GM23248 (cell line): ENCODE measurements around the gene DPH1. TPM values are rescaled to one million over a fixed set of nuclear protein-coding genes. Genes with fewer than 3 reads are reported as not detected.

Experiments used
- DNase-seq: peaks from one replicate; pipeline ENCODE4 v3.0.0-alpha.2; 2015
- H2AFZ ChIP-seq: fragments of 200-600 bp; sonication (generic); 2 replicates; pipeline ENCODE4 v1.6.1; 2016; ENCODE audit warnings: antibody characterized with exemption
- H3F3A ChIP-seq: fragments of 200-600 bp; sonication (generic); 2 replicates; pipeline ENCODE4 v1.6.1; 2016; ENCODE audit warnings: mild to moderate bottlenecking, antibody characterized with exemption, mixed run types; ENCODE audit not compliant: insufficient read depth
- H3K27ac ChIP-seq: fragments of 200-600 bp; sonication (generic); 2 replicates; pipeline ENCODE4 v1.5.1; 2016; ENCODE audit warnings: mild to moderate bottlenecking
- H3K27me3 ChIP-seq: fragments of 200-600 bp; sonication (generic); replicated peaks from 2 replicates; pipeline ENCODE4 v1.6.1; 2016; ENCODE audit warnings: mild to moderate bottlenecking; ENCODE audit not compliant: insufficient read depth
- H3K36me3 ChIP-seq: fragments of 200-600 bp; sonication (generic); 2 replicates; pipeline ENCODE4 v1.6.1; 2016; ENCODE audit warnings: low read depth, mild to moderate bottlenecking
- H3K4me1 ChIP-seq: fragments of 200-600 bp; sonication (generic); 2 replicates; pipeline ENCODE4 v1.6.1; 2016; ENCODE audit warnings: mild to moderate bottlenecking; ENCODE audit not compliant: insufficient read depth
- H3K4me2 ChIP-seq: fragments of 200-600 bp; sonication (generic); one replicate; pipeline ENCODE4 v1.6.1; 2016; ENCODE audit warnings: mild to moderate bottlenecking; ENCODE audit not compliant: unreplicated experiment
- H3K4me3 ChIP-seq: fragments of 200-600 bp; sonication (generic); 2 replicates; pipeline ENCODE4 v1.5.1; 2016; ENCODE audit warnings: mild to moderate bottlenecking
- H3K79me2 ChIP-seq: fragments of 200-600 bp; sonication (generic); 2 replicates; pipeline ENCODE4 v1.6.1; 2016; ENCODE audit warnings: mild to moderate bottlenecking; ENCODE audit not compliant: insufficient read depth
- H3K9ac ChIP-seq: fragments of 200-600 bp; sonication (generic); 2 replicates; pipeline ENCODE4 v1.6.1; 2016; ENCODE audit warnings: mild to moderate bottlenecking
- H3K9me2 ChIP-seq: fragments of 200-600 bp; sonication (generic); 2 replicates; pipeline ENCODE4 v1.6.1; 2016; ENCODE audit warnings: mixed run types, mild to moderate bottlenecking, moderate library complexity; ENCODE audit not compliant: insufficient read depth
- H3K9me3 ChIP-seq: fragments of 200-600 bp; sonication (generic); one replicate; pipeline ENCODE4 v1.6.1; 2017; ENCODE audit warnings: low read depth
- H4K20me1 ChIP-seq: fragments of 200-600 bp; sonication (generic); 2 replicates; pipeline ENCODE4 v1.6.0; 2016; ENCODE audit not compliant: insufficient read depth
- EZH2 ChIP-seq: fragments of 200-600 bp; sonication (generic); IDR thresholded peaks from 2 replicates; pipeline ENCODE4 v1.6.1; 2018; ENCODE audit warnings: antibody characterized with exemption, mild to moderate bottlenecking; ENCODE audit not compliant: insufficient read depth, poor library complexity, severe bottlenecking
- EZH2phosphoT487 ChIP-seq: fragments of 200-600 bp; sonication (generic); IDR thresholded peaks from 2 replicates; pipeline ENCODE4 v1.6.1; 2018; ENCODE audit warnings: antibody characterized with exemption, moderate library complexity, mild to moderate bottlenecking, low read depth; ENCODE audit not compliant: insufficient read depth
- WGBS, 2 experiments: methylation state at CpG; one replicate each; pipeline ENCODE4 v1.1.6; 2015 to 2017; ENCODE audit warnings: low lambda C conversion rate in 2 of 2, low coverage in 1 of 2; ENCODE audit errors: missing lambda C conversion rate in 2 of 2; 5-methylcytosine and 5-hydroxymethylcytosine counted together
- in situ Hi-C: fragments of 300-500 bp; cut with MboI; formaldehyde crosslinking; loops from 2 replicates; pipeline ENCODE4 v1.15.0; 2020
- polyA plus RNA-seq: library from polyadenylated mRNA; unstranded; fragments of >200 nt; fragmentation: Nextera tagmentation; extraction: Ambion mirVana; gene quantifications from 2 replicates; pipeline ENCODE4 v1.2.1, GENCODE V29; 2016
- total RNA-seq: library from RNA; depleted of rRNA; stranded (reverse); fragments of >200 nt; shearing (Covaris generic); gene quantifications from 2 replicates; pipeline ENCODE4 v1.2.3, GENCODE V29; 2014

DPH1 gene
- total and polyA plus RNA-seq, 2 experiments from 2014 or later: 41.2 to 58.1 TPM

DNA sequence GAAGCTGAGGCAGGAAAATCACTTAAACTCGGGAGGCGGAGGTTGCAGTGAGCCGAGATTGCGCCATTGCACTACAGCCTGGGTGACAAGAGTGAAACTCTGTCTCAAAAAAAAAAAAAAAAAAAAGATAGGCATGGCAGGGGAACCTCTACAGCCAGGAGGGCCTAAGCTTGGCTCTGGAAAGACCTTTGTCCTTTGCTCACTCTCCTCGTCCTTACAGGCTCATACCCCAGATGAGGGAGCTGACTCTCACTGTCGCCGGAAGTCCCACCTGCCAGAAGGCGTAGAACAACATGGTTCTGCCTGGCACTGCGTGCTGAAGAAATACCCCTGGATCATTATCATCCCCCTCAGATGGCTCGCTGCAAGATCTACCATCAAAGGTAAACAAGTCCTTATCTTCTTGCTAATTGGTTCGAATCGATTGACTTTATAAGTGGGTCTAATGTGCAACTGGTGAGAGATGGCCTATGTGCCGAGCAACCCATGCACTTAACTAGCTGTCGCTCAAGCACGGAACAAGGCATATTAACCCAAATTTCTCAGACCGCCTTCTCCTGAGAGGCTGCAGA is 34.5 kb upstream of the DPH1 start:
- in situ Hi-C loops: no loop called here
- Histone ChIP-seq H4K20me1 (no peaks in the 10 kb centered on the region), H3K9me3 (no peaks in the 10 kb centered on the region), H3K9me2 (no peaks in the 10 kb centered on the region), H3K79me2 (no peaks in the 10 kb centered on the region), H3K9ac (no peak overlapping the region), H3F3A (no peaks in the 10 kb centered on the region), H3K27me3 (no peaks in the 10 kb centered on the region), H3K4me1 (no peaks in the 10 kb centered on the region), H3K4me3 (no peak overlapping the region), H3K27ac (no peak overlapping the region), H3K36me3 (no peaks in the 10 kb centered on the region), H3K4me2 (no peak overlapping the region), H2AFZ (no peak overlapping the region)
- 89 to 91% methylated on average over 16 of the region's 16 CpGs for WGBS, 2 experiments
- DNase-seq: no peak
- no peak for TF ChIP-seq EZH2
- no peak for TF ChIP-seq EZH2phosphoT487

DNA sequence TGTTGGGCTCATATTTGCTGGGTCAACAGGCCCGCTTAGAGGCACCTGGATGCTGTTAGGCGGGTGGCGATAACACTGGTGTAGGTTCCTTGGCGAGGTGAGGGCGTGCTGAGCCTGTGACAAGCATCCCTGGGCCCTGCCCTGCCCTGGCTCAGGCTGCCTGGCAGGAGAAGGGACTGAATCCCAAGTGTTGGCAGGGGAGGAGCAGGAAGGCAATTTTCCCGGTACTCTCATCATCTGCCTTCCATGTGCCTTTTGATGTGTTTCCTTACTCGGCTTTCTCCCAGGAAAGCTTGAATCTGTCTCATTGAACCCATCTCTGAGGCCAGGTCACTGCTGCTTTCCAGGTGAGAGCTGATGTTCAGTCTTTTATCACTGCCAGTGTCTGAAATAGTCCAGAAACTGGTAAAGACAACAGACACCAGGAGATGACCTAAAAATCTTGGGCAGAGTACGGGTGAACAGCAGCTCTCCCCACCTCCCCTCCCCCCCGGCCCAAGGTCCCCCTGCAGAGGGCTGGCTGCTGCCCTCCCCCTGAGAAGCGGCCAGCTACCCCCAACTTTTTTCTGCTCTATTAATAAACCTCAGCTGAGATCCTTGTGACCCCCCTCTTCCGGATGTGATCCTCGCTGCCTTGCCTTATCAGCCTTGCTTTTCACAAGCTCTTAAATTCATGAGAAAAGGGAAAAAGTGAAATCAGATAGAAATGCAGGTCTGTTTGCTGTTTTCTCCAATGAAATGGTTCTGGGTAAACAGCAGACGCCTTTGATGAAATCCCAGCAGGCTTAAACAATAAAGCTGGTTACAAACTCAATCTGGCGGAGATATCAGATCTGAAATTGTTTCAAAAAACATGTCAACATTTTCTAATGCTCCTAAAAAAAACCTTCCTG is 33.8 kb upstream of the DPH1 start:
- no peak overlapping the region for H3K27ac ChIP-seq
- H3K9me3 ChIP-seq: no peaks in the 10 kb centered on the region
- no peak overlapping the region for H2AFZ ChIP-seq
- no peak for DNase-seq
- H3F3A ChIP-seq: no peaks in the 10 kb centered on the region
- no peak overlapping the region for H3K9ac ChIP-seq
- no peaks in the 10 kb centered on the region for H3K4me1 ChIP-seq
- no peaks in the 10 kb centered on the region for H3K27me3 ChIP-seq
- no peaks in the 10 kb centered on the region for H4K20me1 ChIP-seq
- no peak overlapping the region for H3K4me2 ChIP-seq
- H3K9me2 ChIP-seq: no peaks in the 10 kb centered on the region
- H3K36me3 ChIP-seq: no peaks in the 10 kb centered on the region
- no peaks in the 10 kb centered on the region for H3K79me2 ChIP-seq
- WGBS, 2 experiments: 68 to 69% methylated on average over 10 to 14 of the region's 14 CpGs
- in situ Hi-C loops: no loop called here
- no peak for TF ChIP-seq EZH2phosphoT487
- TF ChIP-seq EZH2: no peak
- H3K4me3 ChIP-seq: no peak overlapping the region

DNA sequence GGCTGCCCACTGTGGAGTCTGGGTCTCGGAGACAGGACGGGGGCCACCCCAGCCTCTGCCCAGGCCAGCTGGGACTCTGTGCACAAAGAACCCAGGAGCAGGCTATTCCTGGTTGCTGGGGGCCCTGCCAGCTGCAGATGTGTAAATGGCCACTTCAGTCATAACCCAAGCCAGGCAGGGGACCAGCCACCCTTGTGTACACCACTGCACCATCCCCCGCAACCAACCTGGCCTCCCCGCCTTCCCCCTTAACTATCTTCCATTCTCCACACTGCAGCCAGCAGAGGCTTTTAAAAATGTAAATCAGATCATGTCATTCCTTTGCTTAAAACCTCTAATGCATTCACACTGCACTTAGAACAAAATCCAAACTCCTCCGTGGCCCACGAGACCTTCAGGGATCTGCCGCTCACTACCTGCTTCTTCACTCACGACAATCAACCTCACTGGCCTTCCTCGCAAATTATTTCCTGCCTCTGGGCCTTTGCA is 33.1 kb upstream of the DPH1 start:
- Histone ChIP-seq H3K27me3 (no peaks in the 10 kb centered on the region), H3K4me2 (no peak overlapping the region), H3K9ac (no peak overlapping the region), H3K36me3 (no peaks in the 10 kb centered on the region), H3K4me1 (no peaks in the 10 kb centered on the region), H3K27ac (no peak overlapping the region), H3F3A (no peaks in the 10 kb centered on the region), H4K20me1 (no peaks in the 10 kb centered on the region), H3K9me2 (no peaks in the 10 kb centered on the region), H3K9me3 (no peaks in the 10 kb centered on the region), H3K79me2 (no peaks in the 10 kb centered on the region), H2AFZ (no peak overlapping the region), H3K4me3 (no peak overlapping the region)
- 83 to 84% methylated on average over 9 of the region's 9 CpGs for WGBS, 2 experiments
- no peak for DNase-seq
- no peak for TF ChIP-seq EZH2
- no peak for TF ChIP-seq EZH2phosphoT487
- in situ Hi-C loops: no loop called here

DNA sequence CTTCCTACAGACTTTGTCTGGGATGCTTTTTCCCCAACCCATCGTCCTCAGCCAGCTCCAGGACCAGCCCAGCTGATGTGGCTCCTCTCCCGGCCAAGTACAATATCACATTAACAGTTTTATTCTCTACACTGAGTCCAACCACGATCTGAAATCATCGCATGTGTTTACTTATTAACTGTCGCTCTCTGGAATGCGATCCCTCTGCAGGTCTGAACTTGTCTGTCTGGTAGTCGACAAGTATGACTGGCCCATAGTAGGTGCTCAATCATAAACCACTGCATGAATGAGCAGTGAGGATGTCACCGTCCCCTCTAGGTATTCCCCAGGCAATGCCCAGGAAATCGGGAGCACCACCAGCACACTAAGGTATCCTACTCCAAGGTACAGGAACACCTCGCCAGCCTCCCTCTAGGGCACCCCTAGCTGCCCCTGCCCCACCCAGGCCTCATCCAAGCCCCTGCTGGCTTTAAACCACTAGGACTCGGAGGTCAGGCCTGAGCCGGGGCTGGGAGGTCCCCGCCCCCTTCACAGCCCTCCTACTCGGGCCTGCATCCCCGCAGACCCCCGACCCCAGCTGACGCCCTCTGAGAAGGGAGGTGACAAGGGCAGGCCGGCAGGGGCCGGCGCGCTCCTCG is 32.5 kb upstream of the DPH1 start:
- no peak overlapping the region for H3K27ac ChIP-seq
- WGBS, 2 experiments: 51 to 59% methylated on average over 15 to 22 of the region's 22 CpGs
- H3K9me3 ChIP-seq: no peaks in the 10 kb centered on the region
- H3K4me1 ChIP-seq: no peaks in the 10 kb centered on the region
- no peaks in the 10 kb centered on the region for H3K79me2 ChIP-seq
- H3K4me3 ChIP-seq: no peak overlapping the region
- no peak overlapping the region for H2AFZ ChIP-seq
- TF ChIP-seq EZH2phosphoT487 (no peak), EZH2 (no peak)
- no peaks in the 10 kb centered on the region for H3K9me2 ChIP-seq
- no peak for DNase-seq
- H3K27me3 ChIP-seq: no peaks in the 10 kb centered on the region
- H3K36me3 ChIP-seq: no peaks in the 10 kb centered on the region
- H3F3A ChIP-seq: no peaks in the 10 kb centered on the region
- no peak overlapping the region for H3K4me2 ChIP-seq
- in situ Hi-C loops: no loop called here
- no peak overlapping the region for H3K9ac ChIP-seq
- H4K20me1 ChIP-seq: no peaks in the 10 kb centered on the region
